ENCODE data around the gene UNC5C.

DNA sequence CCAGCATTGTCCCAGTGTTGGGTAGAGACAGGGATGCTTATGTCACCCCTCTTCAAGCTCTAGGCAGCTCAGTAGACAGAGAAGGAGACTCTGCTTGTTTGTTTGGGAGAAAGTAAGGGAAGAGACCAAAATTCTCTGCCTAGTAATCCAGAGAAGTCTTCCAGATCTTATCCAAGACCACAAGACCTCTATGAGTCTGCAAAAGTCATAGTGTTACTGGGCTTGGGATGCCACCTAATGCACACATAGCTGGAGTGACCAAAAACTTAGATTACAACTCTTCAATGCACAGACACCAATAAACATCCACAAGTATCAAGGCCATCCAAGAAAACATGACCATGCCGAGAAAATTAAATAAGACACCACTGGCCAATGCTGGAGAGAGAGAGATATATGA is 205.5 kb downstream of the UNC5C start:
- TF ChIP-seq, protein P1, sequence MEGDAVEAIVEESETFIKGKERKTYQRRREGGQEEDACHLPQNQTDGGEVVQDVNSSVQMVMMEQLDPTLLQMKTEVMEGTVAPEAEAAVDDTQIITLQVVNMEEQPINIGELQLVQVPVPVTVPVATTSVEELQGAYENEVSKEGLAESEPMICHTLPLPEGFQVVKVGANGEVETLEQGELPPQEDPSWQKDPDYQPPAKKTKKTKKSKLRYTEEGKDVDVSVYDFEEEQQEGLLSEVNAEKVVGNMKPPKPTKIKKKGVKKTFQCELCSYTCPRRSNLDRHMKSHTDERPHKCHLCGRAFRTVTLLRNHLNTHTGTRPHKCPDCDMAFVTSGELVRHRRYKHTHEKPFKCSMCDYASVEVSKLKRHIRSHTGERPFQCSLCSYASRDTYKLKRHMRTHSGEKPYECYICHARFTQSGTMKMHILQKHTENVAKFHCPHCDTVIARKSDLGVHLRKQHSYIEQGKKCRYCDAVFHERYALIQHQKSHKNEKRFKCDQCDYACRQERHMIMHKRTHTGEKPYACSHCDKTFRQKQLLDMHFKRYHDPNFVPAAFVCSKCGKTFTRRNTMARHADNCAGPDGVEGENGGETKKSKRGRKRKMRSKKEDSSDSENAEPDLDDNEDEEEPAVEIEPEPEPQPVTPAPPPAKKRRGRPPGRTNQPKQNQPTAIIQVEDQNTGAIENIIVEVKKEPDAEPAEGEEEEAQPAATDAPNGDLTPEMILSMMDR (IDR thresholded peaks at IDR 0.05) = no peak
- no peak for TF ChIP-seq SIN3A (IDR thresholded peaks at IDR 0.05; ENCODE audit: borderline replicate concordance, insufficient read depth, low read depth, low read length)

All from Panc1 (cell line).